DND-41 (cell line): ENCODE measurements around the gene TAF4.

Source experiments
- CTCF ChIP-seq: IDR thresholded peaks from 2 replicates; pipeline ENCODE4 v1.5.1; 2012; ENCODE audit warnings: borderline replicate concordance, low read length, moderate library complexity, mild to moderate bottlenecking; ENCODE audit not compliant: poor library complexity, severe bottlenecking; ENCODE audit errors: extremely low read depth
- EZH2 ChIP-seq: IDR thresholded peaks from 3 replicates; pipeline ENCODE4 v1.6.1; 2012; ENCODE audit warnings: borderline replicate concordance, low read depth, mild to moderate bottlenecking, moderate library complexity, low read length, inconsistent platforms; ENCODE audit not compliant: severe bottlenecking

- TF ChIP-seq CTCF (no peak), EZH2 (no peak)
These were observed 41.7 kb downstream of the TAF4 start for GRCh38 chr20:62023935-62024334.
